A549 (cell line): ENCODE data around the gene CEBPB. TPM values are rescaled to one million over a fixed set of nuclear protein-coding genes. Genes with fewer than 3 reads are reported as not detected.

Experiments used
- ATAC-seq, 2 experiments: fragments of 200-7000 bp in 1 of 2; fragments of >200 bp in 1 of 2; cut with Nextera tagmentation in 1 of 2; cut with Tn5 transposase in 1 of 2; 3 replicates each; pipeline versions ENCODE4 v1.8.0 to v1.9.1; 2018 to 2020; ENCODE audit warnings: mild to moderate bottlenecking in 1 of 2, moderate library complexity in 1 of 2
- CTCF ChIA-PET: fragments of 300-600 bp; sonication (Branson Sonifier 250); formaldehyde crosslinking; extraction: SDS; loops from one replicate; lab custom pipeline; 2021; ENCODE audit warnings: antibody characterized with exemption, inconsistent platforms; lab: Yijun Ruan, JAX
- POLR2A ChIA-PET: fragments of 350-600 bp; formaldehyde crosslinking; extraction: SDS; loops from one replicate; lab custom pipeline; 2021; ENCODE audit warnings: antibody characterized with exemption, inconsistent platforms; lab: Yijun Ruan, JAX
- DNase-seq, 2 experiments: peaks; one replicate each; pipeline versions ENCODE4 v3.0.0 to v3.0.0-alpha.2; 2011 to 2016; ENCODE audit warnings: low read depth in 1 of 2, low spot score in 1 of 2
- FAIRE-seq: peaks from 2 replicates; lab custom pipeline; 2011; peaks lifted over from hg19 to GRCh38; lab: Jason Lieb, UNC
- H3K27ac ChIP-seq, 2 experiments: fragments of >200 bp; sonication (Bioruptor Twin); formaldehyde crosslinking; 3 replicates each; pipeline ENCODE4 v1.5.1; 2016 to 2017
- H3K4me1 ChIP-seq: fragments of >200 bp; sonication (Bioruptor Twin); formaldehyde crosslinking; 3 replicates; pipeline ENCODE4 v1.6.1; 2016
- H3K4me2 ChIP-seq: fragments of >200 bp; sonication (Bioruptor Twin); formaldehyde crosslinking; 3 replicates; pipeline ENCODE4 v1.6.1; 2016
- H3K4me3 ChIP-seq: fragments of >200 bp; sonication (Bioruptor Twin); formaldehyde crosslinking; 3 replicates; pipeline ENCODE4 v1.5.1; 2016
- H3K9me3 ChIP-seq: fragments of >200 bp; sonication (Bioruptor Twin); formaldehyde crosslinking; 3 replicates; pipeline ENCODE4 v1.6.1; 2016
- BCL3 ChIP-seq: fragments of >200 bp; sonication (Bioruptor Twin); formaldehyde crosslinking; IDR thresholded peaks from 3 replicates; pipeline ENCODE4 v1.6.1; 2016
- BHLHE40 ChIP-seq: IDR thresholded peaks from 2 replicates; pipeline ENCODE4 v1.6.1; 2012; ENCODE audit warnings: low read depth, low read length, inconsistent platforms
- CHD4 ChIP-seq: fragments of 200-600 bp; sonication (generic); IDR thresholded peaks from 2 replicates; pipeline ENCODE4 v1.6.1; 2016; ENCODE audit warnings: antibody characterized with exemption, mild to moderate bottlenecking, borderline replicate concordance
- EHF ChIP-seq: fragments of 250-450 bp; sonication (Bioruptor Pico); IDR thresholded peaks from 2 replicates; pipeline ENCODE4 v1.5.0; 2020; ENCODE audit warnings: mild to moderate bottlenecking
- EP300 ChIP-seq, 2 experiments: fragments of >200 bp; sonication (Bioruptor Twin); formaldehyde crosslinking; IDR thresholded peaks; 2 replicates in 1 of 2; 3 replicates in 1 of 2; pipeline ENCODE4 v1.6.1; 2016 to 2017
- FOSL2 ChIP-seq, 2 experiments: fragments of 450-650 bp in 1 of 2; fragments of >200 bp in 1 of 2; sonication (Bioruptor Twin) in 1 of 2; formaldehyde crosslinking; IDR thresholded peaks; 2 replicates each; pipeline versions ENCODE4 v1.5.0 to v1.6.1; 2016 to 2020; ENCODE audit warnings: mild to moderate bottlenecking in 1 of 2, moderate library complexity in 1 of 2
- HDAC2 ChIP-seq: fragments of 200-600 bp; sonication (generic); IDR thresholded peaks from 2 replicates; pipeline ENCODE4 v1.6.1; 2016
- HES2 ChIP-seq: fragments of >200 bp; sonication (Bioruptor Twin); formaldehyde crosslinking; IDR thresholded peaks from 2 replicates; pipeline ENCODE4 v1.6.1; 2016
- HOXB13 ChIP-seq: fragments of 250-450 bp; sonication (Bioruptor Pico); IDR thresholded peaks from 2 replicates; pipeline ENCODE4 v1.5.0; 2020; ENCODE audit warnings: low read depth, mild to moderate bottlenecking, moderate library complexity
- JUN ChIP-seq, 2 experiments: fragments of >200 bp; sonication (Bioruptor Twin); formaldehyde crosslinking; IDR thresholded peaks; 2 replicates in 1 of 2; 3 replicates in 1 of 2; pipeline ENCODE4 v1.6.1; 2016 to 2017
- JUNB ChIP-seq: fragments of >200 bp; sonication (Bioruptor Twin); formaldehyde crosslinking; IDR thresholded peaks from 2 replicates; pipeline ENCODE4 v1.6.1; 2016
- KDM1A ChIP-seq: fragments of 200-600 bp; sonication (generic); IDR thresholded peaks from 2 replicates; pipeline ENCODE4 v1.6.1; 2016; ENCODE audit warnings: low read depth, mild to moderate bottlenecking
- MAFK ChIP-seq: fragments of 450-650 bp; IDR thresholded peaks from 2 replicates; pipeline ENCODE4 v1.6.1; 2014; ENCODE audit not compliant: partially characterized antibody
- MYC ChIP-seq: IDR thresholded peaks from 2 replicates; pipeline ENCODE4 v1.6.1; 2012; ENCODE audit warnings: mild to moderate bottlenecking, inconsistent platforms, low read length, improper control_type of control experiment, borderline replicate concordance
- NPAS2 ChIP-seq: fragments of 250-450 bp; sonication (Bioruptor Pico); IDR thresholded peaks from 2 replicates; pipeline ENCODE4 v1.8.0; 2022; ENCODE audit warnings: mild to moderate bottlenecking, moderate library complexity, borderline replicate concordance
- POLR2AphosphoS2 ChIP-seq: conservative IDR thresholded peaks from 2 replicates; pipeline ENCODE4 v1.6.1; 2012; ENCODE audit warnings: low read length, improper control_type of control experiment, inconsistent platforms
- RAD21 ChIP-seq, 2 experiments: fragments of >200 bp in 1 of 2; sonication (Bioruptor Twin) in 1 of 2; formaldehyde crosslinking in 1 of 2; IDR thresholded peaks in 1 of 2; conservative IDR thresholded peaks in 1 of 2; 2 replicates in 1 of 2; 3 replicates in 1 of 2; pipeline ENCODE4 v1.6.1; 2012 to 2018; ENCODE audit warnings: inconsistent platforms in 1 of 2
- RARB ChIP-seq: fragments of 250-450 bp; sonication (Bioruptor Pico); IDR thresholded peaks from 2 replicates; pipeline ENCODE4 v1.8.0; 2021; ENCODE audit warnings: mild to moderate bottlenecking, moderate library complexity
- RFX5 ChIP-seq: fragments of 450-650 bp; IDR thresholded peaks from 2 replicates; pipeline ENCODE4 v1.7.1; 2014; ENCODE audit warnings: antibody characterized with exemption, mild to moderate bottlenecking, moderate library complexity
- SMC3 ChIP-seq: fragments of >200 bp; sonication (Bioruptor Twin); formaldehyde crosslinking; IDR thresholded peaks from 3 replicates; pipeline ENCODE4 v1.6.1; 2018; ENCODE audit warnings: inconsistent platforms
- ZC3H11A ChIP-seq: fragments of 450-650 bp; IDR thresholded peaks from 2 replicates; pipeline ENCODE4 v1.6.1; 2014; ENCODE audit warnings: antibody characterized with exemption, mild to moderate bottlenecking
- ZNF302 ChIP-seq: fragments of 250-450 bp; sonication (Bioruptor Pico); IDR thresholded peaks from 2 replicates; pipeline ENCODE4 v1.9.0; 2021; ENCODE audit warnings: inconsistent platforms, mild to moderate bottlenecking, moderate library complexity
- WGBS: methylation state at CpG from one replicate; pipeline ENCODE4 v1.1.6; 2017; ENCODE audit errors: missing lambda C conversion rate; 5-methylcytosine and 5-hydroxymethylcytosine counted together
- polyA plus RNA-seq, 4 experiments: library from polyadenylated mRNA; depleted of rRNA in 3 of 4; stranded (reverse); fragments of >200 nt; fragmentation: RNase III in 1 of 4; extraction: RNeasy Plus Mini Kit Qiagen cat#74134 plus additional on column Dnase treatment in 1 of 4; gene quantifications; 2 replicates in 3 of 4; 3 replicates in 1 of 4; pipeline ENCODE4 v1.2.3, GENCODE V29; 2011 to 2017
- TF ChIP-seq, protein P1 (sequence below): fragments of >200 bp; sonication (Bioruptor Twin); formaldehyde crosslinking; IDR thresholded peaks from 3 replicates; pipeline ENCODE4 v1.5.1; 2016

CEBPB gene
- polyA plus RNA-seq, 2 of the 4 experiments (the other 2 are of a cell fraction): 45.4 to 74.0 TPM

DNA sequence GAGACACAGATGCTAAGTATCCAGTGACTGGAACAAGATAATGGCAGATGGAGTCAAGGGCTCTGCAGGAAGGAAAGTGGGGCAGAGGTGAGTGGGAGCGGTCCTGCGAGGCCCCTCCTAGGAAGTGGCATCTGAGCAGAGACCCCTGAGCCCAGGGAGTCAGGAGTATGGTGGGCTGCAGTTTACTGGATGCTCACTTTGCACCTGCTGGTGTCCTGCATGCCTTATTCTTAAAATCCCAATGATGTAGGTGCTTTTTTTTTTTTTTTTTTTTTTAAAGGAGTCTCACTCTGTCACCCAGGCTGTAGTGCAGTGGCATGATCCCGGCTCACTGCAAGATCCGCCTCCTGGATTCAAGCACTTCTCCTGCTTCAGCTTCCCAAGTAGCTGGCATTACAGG, 5.6 kb downstream of the CEBPB start:
- WGBS: 79% methylated on average over 4 of the region's 4 CpGs
- POLR2A ChIA-PET: interaction anchor here (0.7 kb wide), 1 partner anchor 52 kb away, joined by 4 read pairs; no protein-coding TSS in a partner anchor
- CTCF ChIA-PET: interaction anchor here (1.0 to 4.6 kb wide), 3 partner anchors 11 to 268 kb away, joined by 3 to 26 read pairs (median 4); no protein-coding TSS in a partner anchor
- TF ChIP-seq, protein P1, sequence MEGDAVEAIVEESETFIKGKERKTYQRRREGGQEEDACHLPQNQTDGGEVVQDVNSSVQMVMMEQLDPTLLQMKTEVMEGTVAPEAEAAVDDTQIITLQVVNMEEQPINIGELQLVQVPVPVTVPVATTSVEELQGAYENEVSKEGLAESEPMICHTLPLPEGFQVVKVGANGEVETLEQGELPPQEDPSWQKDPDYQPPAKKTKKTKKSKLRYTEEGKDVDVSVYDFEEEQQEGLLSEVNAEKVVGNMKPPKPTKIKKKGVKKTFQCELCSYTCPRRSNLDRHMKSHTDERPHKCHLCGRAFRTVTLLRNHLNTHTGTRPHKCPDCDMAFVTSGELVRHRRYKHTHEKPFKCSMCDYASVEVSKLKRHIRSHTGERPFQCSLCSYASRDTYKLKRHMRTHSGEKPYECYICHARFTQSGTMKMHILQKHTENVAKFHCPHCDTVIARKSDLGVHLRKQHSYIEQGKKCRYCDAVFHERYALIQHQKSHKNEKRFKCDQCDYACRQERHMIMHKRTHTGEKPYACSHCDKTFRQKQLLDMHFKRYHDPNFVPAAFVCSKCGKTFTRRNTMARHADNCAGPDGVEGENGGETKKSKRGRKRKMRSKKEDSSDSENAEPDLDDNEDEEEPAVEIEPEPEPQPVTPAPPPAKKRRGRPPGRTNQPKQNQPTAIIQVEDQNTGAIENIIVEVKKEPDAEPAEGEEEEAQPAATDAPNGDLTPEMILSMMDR: no peak
- TF ChIP-seq RFX5: no peak
- no peak for TF ChIP-seq FOSL2 (IDR thresholded peaks at IDR 0.05)
- TF ChIP-seq FOSL2 (CRISPR knock-in tag; IDR thresholded peaks at IDR 0.05): no peak
- no peak for TF ChIP-seq BHLHE40
- TF ChIP-seq KDM1A: no peak
- TF ChIP-seq CHD4: no peak
- TF ChIP-seq, all 56 proteins: peak for 0
- Histone ChIP-seq H3K4me3 (no peak overlapping the region), H3K27ac (peak overlapping the region; percentile 97 to 98; a peak in 5 of 6 replicates), H3K4me2 (no peak overlapping the region), H3K9me3 (peaks cover 13% of the 10 kb centered on the region), H3K4me1 (peaks cover 28% of the 10 kb centered on the region)
- DNase-seq: peak in 1 of 2 experiments; percentile 38
- no peak for FAIRE-seq
- ATAC-seq: no peak

GRCh38 chr20:50196896-50197295, 6.3 kb downstream of the CEBPB start:
- FAIRE-seq (no peak), ATAC-seq (no peak), DNase-seq (no peak)
- Histone ChIP-seq H3K27ac (peak overlapping the region; percentile 97 to 98), H3K9me3 (peaks cover 13% of the 10 kb centered on the region), H3K4me3 (no peak overlapping the region), H3K4me2 (no peak overlapping the region), H3K4me1 (peaks cover 28% of the 10 kb centered on the region)
- POLR2A ChIA-PET: interaction anchor here (0.7 kb wide), 1 partner anchor 51 kb away, joined by 4 read pairs; no protein-coding TSS in a partner anchor
- CTCF ChIA-PET: interaction anchor here (0.8 to 4.6 kb wide), 6 partner anchors 9 to 267 kb away, joined by 3 to 26 read pairs (median 3); no protein-coding TSS in a partner anchor
- no peak for TF ChIP-seq SMC3
- TF ChIP-seq RFX5: no peak
- TF ChIP-seq RAD21 (conservative IDR thresholded peaks at IDR 0.05 in 1 of 2, IDR thresholded peaks at IDR 0.05 in 1 of 2): no peak
- TF ChIP-seq EHF: no peak
- TF ChIP-seq MYC: no peak
- no peak for TF ChIP-seq JUN (IDR thresholded peaks at IDR 0.05)
- TF ChIP-seq RARB (CRISPR knock-in tag): no peak
- TF ChIP-seq BCL3: no peak
- no peak for TF ChIP-seq JUNB
- no peak for TF ChIP-seq HES2
- TF ChIP-seq MAFK: no peak
- no peak for TF ChIP-seq ZC3H11A
- no peak for TF ChIP-seq NPAS2 (CRISPR knock-in tag)
- no peak for TF ChIP-seq HDAC2
- no peak for TF ChIP-seq HOXB13
- no peak for TF ChIP-seq KDM1A
- TF ChIP-seq POLR2AphosphoS2: no peak
- TF ChIP-seq ZNF302 (CRISPR knock-in tag): no peak
- TF ChIP-seq BHLHE40: no peak
- TF ChIP-seq EP300 (IDR thresholded peaks at IDR 0.05): no peak
- WGBS: 91% methylated on average over 6 of the region's 6 CpGs
